DMS 273 (cell line): ENCODE measurements around the gene SERPINA6.
"Not testable (repeated sequence)": the region's sequence is repeated elsewhere in the genome, so short reads cannot be mapped to it uniquely, and the experiment has no call there.

Experiments used
- DNase-seq: peaks from one replicate; lab custom pipeline; 2025; ENCODE audit not compliant: unreplicated experiment; lab: John Stamatoyannopoulos, UW

The SERPINA6 gene

DNA sequence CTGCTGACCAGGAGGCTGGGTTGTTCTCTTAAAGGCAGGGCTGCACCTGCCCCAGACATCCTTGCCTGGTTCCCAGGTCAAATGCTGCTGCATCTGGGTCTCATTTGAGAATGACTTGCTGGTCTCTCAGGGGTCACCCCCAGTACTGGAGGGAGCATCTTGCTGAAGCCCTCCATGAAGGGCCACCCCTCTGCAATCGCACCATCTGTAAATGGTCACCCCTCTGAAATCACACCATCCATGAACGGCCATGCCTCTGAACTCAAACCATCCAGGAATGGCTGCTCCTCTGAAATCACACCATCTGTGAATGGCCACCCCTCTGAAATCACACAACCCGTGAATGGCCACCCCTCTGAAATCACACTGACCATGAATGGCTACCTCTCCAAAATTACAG, 7.3 kb upstream of the SERPINA6 start:
- no peak for DNase-seq

- DNase-seq: no peak
Observed at GRCh38 chr14:94329857-94330256, 6.7 kb upstream of the SERPINA6 start.

GRCh38 chr14:94328196-94328595, 5.1 kb upstream of the SERPINA6 start:
- no peak for DNase-seq

DNA sequence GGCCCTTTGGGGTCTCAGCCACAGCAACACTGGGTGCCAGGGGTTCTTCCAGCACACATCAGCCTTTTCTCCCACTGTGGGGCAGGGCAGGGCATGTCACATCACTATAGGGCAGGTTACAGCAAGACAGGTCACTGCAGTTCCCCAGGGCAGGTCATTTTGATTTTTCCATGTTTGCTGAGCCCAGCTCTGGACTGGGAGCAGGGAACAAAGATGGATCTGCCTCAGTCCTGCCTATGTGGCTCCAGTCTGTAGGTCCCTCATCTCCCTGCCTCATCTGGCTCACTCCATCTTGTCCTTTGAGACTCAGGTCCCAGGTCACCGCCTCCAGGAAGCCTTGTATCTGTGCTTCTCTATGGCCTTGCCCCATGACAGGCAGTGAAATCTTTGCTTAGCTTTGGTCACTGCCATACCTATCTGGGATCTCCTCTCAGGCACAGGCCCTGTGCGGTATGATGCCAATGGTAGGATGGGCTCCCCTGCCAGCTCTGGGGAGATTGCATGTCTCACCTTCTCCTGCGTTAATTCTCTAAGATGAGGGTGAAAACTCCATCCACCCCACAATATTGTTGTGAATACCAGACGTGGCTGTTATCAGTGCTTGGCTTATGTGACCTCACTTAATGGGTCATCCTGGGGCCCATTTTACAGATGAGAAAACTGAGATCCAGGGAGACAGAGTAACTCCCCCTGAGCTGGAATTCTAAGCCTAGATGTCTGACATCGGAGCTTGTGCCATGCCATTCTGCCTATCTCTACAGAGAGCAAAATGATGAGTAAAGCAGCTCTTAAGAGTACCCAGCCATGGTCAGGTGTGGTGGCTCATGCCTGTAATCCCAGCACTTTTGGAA, 1.5 kb downstream of the SERPINA6 start:
- no peak for DNase-seq

DNA sequence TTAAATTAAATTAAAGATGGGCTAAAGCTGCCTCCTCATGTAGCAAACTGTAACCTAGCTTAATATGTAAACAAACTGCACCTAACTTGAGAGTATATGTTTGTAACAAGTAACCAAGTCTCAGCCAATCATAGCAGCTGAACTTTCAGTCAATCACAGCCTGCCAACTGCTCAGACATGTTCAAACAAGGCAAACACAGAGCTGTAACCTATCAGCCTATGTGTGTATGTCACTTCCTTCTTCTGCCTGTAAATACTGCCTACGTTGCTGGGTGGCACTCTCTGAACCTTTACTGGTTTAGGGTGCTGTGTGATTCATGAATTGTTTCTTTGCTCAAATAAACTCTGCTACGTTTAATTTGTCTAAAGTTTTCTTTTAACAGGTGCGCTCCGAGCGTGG, 2.9 kb downstream of the SERPINA6 start:
- DNase-seq: peak; percentile 53

GRCh38 chr14:94317259-94317658, 5.9 kb downstream of the SERPINA6 start:
- DNase-seq: no peak

GRCh38 chr14:94316692-94317091, 6.4 kb downstream of the SERPINA6 start:
- no peak for DNase-seq

DNA sequence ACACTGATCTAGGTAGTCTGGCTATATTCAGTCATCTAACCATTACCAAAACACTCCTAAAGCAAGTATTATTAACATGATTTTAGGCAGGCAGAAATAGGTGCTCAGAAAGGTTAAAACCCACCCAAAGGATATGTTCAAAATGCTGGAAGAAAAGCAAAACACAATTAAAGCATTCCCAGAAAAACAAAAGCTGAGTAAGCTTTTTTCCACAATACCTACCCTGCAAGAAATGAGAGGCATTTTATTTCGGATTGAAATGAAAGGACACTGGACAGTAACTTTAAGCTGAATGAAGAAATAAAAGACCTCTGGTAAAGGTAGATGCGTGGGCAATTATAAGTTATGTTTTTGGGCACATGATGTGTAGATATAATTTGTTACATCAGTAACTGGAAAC, 8.2 kb downstream of the SERPINA6 start:
- DNase-seq: no peak

DNA sequence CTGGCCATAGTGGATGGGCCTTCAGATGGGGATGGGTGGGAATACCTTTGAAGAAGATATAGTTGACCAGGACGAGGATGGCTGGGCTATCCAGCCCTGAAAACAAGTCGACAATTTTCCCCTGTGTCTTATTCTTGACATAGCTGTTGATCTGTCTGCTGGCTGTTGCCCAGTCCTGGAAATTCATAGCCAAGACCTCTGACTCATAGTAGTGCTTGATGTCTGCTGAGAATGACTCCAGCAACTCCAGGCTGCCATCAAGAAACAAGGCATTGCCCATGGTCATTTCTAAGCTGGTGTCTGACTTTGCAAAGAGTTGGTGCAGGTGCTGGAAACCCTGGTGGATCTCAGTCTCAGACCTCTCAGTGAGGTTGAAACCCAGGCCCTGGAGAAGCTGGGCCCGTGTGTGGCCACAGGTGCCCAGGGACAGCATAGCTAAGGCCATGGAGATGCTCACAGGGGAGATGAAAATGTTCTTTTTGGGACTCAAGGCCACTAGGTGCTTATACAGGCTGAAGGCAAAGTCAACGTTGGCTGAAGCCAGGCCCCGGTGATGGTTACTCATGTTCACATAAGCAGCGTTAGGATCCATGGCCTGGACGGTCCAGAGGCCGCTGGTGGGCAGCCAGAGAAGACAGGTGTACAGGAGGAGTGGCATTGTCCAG, 9.0 kb downstream of the SERPINA6 start:
- no peak for DNase-seq

DNA sequence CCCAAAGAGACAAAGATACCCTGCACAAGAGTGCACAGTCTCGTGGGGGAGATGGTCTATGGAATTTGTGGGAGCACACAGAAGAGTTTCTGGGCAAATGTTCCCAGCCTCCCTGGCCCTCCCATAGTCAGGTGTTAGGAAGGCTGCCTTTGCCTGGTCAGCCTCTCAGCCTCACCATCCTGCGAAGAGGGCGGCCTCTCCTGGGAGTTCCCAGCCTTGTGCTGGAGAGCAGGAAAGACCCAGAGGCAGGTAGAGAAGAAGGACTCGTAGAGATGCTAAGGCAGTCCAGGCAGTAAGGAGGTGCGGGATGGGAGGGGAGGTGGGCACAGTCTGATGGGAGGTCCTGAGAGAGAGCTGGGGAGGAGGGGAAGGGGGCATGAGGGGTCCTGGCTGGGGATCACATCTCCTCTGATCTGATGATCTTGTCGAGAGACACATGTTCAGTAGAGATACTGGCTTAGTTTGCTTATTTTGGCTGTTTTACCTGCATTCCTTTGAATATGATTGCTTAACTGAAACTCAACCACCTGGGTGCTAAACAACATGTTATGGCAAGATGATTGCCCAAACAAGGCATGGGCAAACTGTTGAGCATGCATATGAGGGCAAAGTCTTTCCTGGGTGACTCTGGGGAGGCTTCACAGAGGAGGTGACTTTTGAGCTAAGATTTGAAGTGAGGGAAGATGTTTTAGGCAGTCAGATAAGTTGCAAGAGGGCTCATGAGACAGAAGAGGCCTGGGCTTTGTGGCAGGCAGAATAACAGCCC, 10.5 kb downstream of the SERPINA6 start:
- DNase-seq: no peak

DNA sequence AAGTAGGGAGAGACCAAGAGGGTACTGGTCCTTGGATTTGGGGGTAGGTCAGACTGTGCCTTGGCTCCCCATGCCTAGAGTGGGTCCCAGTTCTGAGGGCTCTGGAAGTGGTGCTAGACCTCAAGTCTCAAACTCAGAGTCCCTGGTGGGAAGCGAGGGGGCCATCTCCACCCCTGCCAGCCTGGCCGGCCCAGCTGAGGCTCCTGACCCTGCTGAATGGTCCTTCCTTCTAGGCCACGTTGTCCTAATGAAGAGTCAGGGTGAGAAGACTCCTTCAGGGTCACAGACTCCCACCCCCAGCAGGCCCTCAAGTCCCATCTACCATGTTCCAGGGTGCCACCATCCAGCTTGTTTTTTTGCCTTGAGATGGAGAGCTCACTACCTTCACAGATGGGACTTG, 12.9 kb downstream of the SERPINA6 start:
- DNase-seq: no peak

DNA sequence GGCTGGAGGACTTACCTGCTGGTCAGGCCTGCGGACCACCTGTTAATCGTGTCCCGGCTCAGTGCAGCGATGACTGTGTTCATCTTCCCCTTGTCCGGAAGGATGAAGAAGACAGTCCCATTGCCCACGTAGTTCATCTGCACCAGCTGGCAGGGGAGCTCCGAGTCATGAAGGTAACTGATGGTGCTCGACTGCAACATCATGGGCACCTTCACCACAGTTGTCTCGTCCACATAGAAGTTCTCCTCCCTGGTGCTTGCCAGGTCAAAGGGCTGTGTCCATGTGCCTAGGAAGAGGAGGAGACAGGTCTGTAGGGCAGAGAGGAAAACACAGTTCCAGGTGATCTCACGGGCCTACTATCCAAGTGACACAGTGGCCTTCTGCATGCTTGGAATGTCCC, 13.4 kb downstream of the SERPINA6 start:
- no peak for DNase-seq

DNA sequence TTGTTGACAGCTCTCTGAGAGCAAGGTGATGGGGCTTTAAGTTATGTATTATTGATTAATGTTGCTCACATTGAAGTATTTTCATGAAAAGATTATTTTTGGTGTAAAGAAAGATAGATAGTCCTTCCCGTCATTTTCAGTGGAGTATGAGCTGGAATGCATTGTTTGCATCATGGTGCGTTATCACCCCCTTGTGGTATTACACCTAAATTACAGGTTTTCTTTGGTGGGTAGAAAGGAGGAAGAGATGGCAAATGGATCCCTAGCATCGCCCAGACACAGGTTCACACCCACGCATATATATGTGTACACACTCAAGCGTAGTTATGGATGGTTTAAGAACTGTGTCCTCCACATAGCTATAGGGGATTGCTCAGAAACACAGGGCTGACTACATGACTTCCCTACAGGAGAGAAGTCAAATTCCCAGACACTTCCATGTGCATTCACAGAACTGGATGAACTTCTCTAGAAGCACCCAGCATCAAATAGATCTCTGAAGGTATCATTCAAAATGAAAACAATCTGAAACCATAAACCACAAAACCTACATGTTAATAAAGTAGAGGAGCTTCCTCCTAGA, 15.6 kb downstream of the SERPINA6 start:
- DNase-seq: peak; percentile 60

GRCh38 chr14:94306047-94306978, 16.8 kb downstream of the SERPINA6 start:
- DNase-seq: no peak

DNA sequence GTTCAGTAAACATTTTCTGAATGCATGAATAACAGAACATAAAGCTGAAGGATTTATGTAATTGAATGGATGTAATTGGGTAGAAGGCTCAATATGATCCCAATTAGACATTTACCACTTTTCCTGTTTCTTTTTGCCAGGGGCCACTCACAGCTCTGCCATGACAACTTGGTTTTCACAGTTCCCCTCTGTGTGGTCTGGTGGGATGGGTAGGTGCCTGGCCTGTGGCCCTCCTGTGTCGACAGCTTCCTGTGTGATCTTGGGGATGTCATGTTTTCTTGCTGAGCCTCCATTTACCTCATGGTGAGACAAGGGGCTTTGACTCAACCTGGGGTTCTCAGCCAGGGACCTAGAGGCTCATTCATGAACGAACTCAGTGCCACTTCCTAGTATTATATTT, 17.5 kb downstream of the SERPINA6 start:
- no peak for DNase-seq

GRCh38 chr14:94304243-94304642, 18.9 kb downstream of the SERPINA6 start:
- DNase-seq: no peak

DNA sequence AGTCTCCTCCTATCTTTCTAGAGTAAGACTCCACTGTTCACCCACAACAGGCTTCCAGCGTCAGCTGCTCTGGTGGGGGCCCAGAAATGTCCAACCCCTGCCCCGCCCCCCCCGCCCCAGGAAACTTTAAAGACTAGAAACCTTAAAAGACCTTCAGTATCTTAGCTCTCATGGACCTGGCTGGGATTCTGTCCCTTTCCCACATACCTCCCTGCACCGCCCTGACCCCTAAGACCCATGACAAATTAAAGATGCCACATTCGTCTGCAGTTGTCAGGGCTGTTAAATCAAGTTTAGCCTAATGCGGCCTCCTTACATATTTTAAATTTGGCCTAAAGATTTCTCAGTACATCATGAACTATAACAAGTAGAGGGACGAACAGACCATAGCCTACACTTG, 20.0 kb downstream of the SERPINA6 start:
- DNase-seq: no peak

DNA sequence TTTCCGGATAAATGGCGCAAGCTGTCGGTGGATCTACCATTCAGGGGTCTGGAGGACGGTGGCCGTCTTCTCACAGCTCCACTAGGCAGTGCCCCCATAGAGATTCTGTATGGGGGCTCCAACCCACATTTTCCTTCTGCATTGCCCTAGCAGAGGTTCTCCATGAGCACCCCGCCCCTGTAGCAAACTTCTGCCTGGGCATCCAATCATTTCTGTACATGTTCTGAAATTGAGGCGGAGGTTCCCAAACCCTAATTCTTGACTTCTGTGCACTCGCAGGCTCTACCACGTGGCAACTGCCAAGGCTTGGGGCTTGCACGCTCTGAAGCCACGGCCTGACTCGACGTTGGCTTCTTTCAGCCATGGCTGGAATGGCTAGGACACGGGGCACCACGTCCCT, 25.0 kb downstream of the SERPINA6 start:
- no peak for DNase-seq

DNA sequence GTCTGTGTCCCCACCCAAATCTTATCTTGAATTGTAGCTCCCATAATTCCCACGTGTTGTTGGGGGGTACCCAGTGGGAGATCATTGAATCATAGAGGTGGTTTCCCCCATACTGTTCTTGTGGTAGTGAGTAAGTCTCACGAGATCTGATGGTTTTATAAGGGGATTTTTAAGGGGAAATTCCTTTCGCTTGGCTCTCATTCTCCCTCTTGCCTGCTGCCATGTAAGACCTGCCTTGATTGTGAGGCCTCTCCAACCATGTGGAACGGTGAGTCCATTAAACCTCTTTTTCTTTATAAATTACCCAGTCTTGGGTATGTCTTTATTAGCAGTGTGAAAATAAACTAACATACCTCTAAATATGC, 27.0 kb downstream of the SERPINA6 start:
- not testable (repeated sequence) for DNase-seq

- DNase-seq: no peak
Observed at GRCh38 chr14:94295360-94296180, 27.6 kb downstream of the SERPINA6 start.
